Stimulated activated CD4-positive, alpha-beta T cell treated with anti-CD3 and anti-CD28 coated beads, Interleukin-15, amount 100 ng/mL, for 48 hours (primary cell): ENCODE data around the gene ZNF697.
"Not testable (repeated sequence)": the region's sequence is repeated elsewhere in the genome, so short reads cannot be mapped to it uniquely, and the experiment has no call there.

Experiments used
- DNase-seq, 2 donors: peaks; one replicate each; pipeline ENCODE4 v3.0.0-alpha.2; 2020; ENCODE audit warnings: low read depth in 2 of 2

Gene ZNF697

DNA sequence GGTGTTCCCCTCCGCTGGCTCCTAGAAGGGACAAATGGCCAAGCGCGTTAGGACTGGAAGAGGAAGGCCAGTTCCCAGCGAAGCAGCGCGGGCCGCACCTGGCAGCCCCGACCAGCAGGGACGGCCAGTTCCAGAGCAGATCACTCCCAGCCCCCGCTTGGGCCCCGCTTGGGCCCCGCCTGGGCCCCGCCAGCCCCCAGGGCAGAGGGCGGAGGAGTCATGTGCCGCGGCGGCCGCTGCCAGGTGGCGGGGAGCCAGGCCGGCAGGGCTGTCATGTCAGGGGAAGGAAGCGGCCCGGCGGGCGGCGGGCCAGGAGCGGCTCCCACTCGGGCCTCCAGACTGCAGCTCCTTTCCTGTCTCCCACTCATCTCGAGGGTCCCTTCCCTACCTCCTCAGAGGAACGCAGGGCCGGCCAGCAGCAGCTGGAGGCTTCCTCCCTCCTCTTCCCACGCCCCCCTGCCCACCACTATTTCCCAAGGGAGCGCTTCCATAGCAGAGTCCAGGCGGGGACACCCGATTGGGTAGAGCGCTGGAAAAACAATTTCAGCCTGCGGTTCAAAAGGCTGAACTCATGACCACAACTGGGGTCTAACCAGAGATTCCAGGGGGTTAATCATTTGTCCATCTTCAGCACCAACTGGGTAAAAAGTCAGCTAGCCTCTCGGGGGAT is 16.5 kb downstream of the ZNF697 start:
- no peak for DNase-seq

DNA sequence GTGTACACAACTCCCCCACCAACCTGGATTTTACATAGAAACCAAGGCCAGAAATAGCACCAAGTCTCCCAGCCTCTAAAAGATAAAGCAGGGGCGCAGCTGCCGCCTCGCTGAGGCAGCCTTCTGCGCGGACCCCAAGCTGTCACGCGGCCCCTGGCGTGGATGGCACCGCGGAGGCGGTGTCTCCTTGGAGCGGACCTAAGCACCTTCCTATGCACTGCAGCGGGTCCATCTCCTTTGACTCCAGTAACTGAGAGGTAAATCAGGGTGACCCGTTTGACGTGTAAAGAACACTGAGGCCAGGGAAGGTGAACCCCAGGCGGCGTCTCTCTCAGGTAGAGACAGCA is 17.0 kb downstream of the ZNF697 start:
- no peak for DNase-seq

DNA sequence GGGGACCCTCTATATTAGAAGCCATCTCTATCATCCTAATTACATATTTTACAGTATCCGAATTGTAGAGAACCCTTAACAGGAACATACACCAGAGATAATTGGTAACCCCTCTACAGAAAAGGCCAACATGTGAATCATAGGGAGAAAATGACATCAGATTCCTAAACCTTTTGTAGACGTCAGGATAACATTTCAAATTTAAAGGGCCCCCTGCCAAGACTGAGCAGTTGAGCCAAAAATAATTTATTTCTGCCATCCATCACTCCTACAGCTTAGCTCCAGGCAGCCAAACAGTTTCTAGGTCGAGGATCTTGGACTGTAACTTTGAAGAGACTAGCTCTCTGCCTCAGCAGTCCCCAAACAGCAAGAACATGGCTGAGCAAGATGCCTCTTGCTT is 21.2 kb downstream of the ZNF697 start:
- no peak for DNase-seq

GRCh38 chr1:119626011-119626545 is 22.0 kb downstream of the ZNF697 start:
- DNase-seq, result no peak

DNA sequence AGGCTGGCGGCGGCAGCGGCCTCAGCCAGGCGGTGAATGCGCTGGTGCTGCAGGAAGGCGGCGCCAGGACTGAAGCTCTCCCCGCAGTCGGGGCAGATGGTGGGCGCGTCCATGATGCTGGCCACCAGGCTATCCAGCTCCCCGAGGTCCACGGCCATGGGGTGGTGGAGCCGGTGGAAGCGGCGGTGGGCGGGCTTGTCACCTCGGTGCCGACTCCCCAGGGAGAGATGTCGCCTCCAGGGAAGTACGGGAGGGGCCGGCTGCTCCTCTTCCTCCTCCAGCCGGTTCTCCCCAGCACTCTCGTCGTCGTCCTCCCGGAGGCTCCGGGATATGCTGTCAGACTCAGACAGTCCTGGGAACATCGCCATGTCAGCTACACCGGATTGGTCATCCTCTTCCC is 24.4 kb downstream of the ZNF697 start:
- DNase-seq, result no peak

- no peak for DNase-seq
Measured at GRCh38 chr1:119623193-119623515, 24.9 kb downstream of the ZNF697 start.

GRCh38 chr1:119622311-119623192 is 25.5 kb downstream of the ZNF697 start:
- no peak for DNase-seq

GRCh38 chr1:119621705-119622104 is 26.4 kb downstream of the ZNF697 start:
- DNase-seq, result no peak

- DNase-seq, result no peak
Measured at GRCh38 chr1:119617751-119618691, 30.0 kb downstream of the ZNF697 start.

DNA sequence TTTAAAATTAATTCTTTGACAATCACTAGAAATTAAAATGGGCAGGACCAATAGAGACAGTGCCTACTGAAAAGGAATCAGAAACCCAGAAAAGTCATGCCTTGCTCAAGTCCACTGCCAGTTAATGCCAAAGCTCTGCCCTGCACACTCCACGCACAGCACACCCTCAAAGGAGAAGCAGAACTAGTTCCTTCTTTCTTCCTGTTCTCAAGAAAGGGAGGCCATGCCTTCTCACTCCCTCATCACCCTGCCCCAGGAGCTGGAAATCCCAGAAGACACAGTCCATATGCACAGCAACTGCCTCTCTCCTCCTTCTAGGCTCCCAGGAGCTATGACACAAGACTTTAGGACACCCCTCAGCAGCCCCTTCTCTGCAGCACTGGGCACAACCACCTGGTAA is 31.3 kb downstream of the ZNF697 start:
- DNase-seq, result not testable (repeated sequence)

- DNase-seq, result not testable (repeated sequence)
Measured at GRCh38 chr1:119615100-119615499, 33.0 kb downstream of the ZNF697 start.

DNA sequence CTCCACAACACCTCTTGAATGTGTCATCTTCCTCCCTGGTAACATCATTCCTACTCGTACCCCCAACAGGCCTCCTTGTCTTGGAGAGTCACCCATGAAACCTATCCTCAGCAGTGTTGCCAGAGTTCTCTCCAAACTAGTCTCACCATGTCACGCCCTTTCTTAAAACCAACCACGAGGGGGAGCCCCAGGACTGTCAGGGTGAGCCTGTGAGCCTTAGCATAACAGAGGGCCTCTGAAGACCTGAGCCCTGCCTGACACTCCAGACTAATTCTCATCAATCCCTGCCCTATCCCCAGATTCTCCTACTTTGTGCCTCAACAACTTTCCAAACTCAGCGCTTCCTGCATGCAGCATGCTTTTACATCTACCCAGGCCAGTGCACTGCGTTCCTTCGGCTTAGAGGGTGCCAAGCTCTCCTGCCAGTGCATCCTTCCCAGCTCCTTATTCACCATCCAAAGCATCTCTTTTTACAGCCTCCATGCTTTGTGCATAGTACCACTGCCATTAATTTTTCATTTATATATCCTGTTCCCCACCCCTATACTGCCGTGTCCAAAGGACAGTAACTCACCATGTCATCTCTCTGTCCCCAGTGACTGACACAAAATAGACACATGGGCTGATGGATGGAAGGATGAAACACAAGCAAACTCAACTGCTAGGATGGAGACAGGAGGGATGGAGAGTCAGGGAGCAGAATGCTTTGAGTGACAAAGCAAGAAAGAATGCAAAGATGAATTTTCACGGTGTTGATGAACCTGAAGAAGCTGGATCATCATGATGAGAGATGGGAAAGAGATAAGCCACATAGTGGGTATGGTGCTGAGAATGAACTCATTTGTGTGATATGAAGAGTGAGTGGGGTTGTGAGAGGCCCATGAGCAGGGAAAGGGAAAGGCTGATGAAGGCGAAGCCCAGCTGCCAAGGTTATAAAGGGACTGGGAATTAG is 34.0 kb downstream of the ZNF697 start:
- peak; percentile 54 to 56 for DNase-seq

DNA sequence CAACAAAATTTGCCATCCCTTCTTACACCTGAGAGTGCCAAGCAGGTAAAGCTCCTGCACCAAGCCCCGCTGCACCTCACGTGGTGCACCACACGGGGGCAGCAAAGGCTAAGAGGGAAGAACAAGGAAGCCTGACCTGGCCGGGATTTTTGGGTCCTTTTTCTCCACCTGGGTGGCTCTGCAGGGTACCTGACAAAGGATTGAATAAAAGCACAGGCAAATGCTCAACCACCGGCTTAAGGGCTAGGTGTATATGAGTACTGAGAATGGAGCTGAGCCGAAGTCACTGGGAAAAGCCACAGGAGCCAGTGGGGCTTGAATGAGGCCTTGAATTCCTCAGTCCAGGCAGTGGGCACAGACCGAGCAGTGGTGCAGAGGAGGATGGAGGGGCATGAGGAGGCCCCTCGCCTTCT is 36.4 kb downstream of the ZNF697 start:
- DNase-seq, result peak; percentile 52 to 70

DNA sequence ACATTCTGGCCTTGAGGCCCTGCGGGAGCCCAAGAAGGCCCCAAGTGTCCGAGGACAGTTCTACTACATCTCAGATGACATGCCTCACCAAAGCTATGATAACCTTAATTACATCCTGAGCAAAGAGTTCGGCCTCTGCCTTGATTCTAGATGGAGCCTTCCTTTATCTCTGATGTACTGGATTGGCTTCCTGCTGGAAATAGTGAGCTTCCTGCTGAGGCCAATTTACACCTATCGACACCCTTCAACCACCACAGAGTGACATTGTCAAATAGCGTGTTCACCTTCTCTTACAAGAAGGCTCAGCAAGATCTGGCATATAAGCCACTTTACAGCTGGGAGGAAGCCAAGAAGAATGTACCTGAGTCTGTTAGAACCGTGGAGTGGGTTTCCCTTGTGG is 39.2 kb downstream of the ZNF697 start:
- DNase-seq, result not testable (repeated sequence)

- DNase-seq, result not testable (repeated sequence)
Measured at GRCh38 chr1:119607087-119607807, 40.8 kb downstream of the ZNF697 start.

DNA sequence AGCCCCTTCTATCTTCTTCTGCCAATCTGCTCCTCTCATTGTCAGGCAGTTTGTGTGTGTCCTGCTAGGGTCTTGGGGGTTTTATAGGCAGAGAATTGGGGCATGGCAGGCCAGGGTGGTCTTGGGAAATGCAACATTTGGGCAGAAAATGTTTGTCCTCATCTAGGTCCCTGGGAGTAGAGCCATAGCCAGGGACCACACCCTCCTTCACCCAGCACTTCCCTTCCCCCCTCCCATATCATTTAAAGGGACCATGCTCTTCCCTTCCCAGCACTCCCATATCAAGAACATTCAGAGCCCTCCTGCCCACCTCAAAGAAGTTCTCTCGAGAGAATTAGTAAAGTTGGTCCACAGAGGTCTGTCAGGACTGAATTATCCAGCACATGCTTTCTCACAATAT is 41.7 kb downstream of the ZNF697 start:
- DNase-seq, result no peak

- no peak for DNase-seq
Measured at GRCh38 chr1:119605686-119606085, 42.4 kb downstream of the ZNF697 start.

- DNase-seq, result not testable (repeated sequence)
Measured at GRCh38 chr1:119605080-119605479, 43.0 kb downstream of the ZNF697 start.

- no peak for DNase-seq
Measured at GRCh38 chr1:119603695-119604094, 44.4 kb downstream of the ZNF697 start.

GRCh38 chr1:119603241-119603640 is 44.8 kb downstream of the ZNF697 start:
- DNase-seq, result not testable (repeated sequence)
